Ovary (tissue), 9 donors: ENCODE data around the gene IFT25. TPM values are rescaled to one million over a fixed set of nuclear protein-coding genes. Genes with fewer than 3 reads are reported as not detected.

Experiments
- DNase-seq, 5 donors: peaks; one replicate each; pipeline ENCODE4 v3.0.0-alpha.2; 2019 to 2020
- H3K27ac ChIP-seq, 2 donors: fragments of 200-600 bp; one replicate each; pipeline versions ENCODE4 v1.5.1 to v1.8.0; 2019 to 2022
- H3K27me3 ChIP-seq: fragments of 200-600 bp; one replicate; pipeline ENCODE4 v1.8.0; 2022
- H3K36me3 ChIP-seq: fragments of 200-600 bp; sonication (generic); one replicate; pipeline ENCODE4 v1.5.1; 2019
- H3K4me1 ChIP-seq: one replicate; pipeline ENCODE4 v1.8.1; 2013; ENCODE audit warnings: mild to moderate bottlenecking, moderate library complexity; ENCODE audit not compliant: insufficient read depth
- H3K4me3 ChIP-seq: fragments of 200-600 bp; sonication (generic); one replicate; pipeline ENCODE4 v1.5.1; 2017
- H3K9me3 ChIP-seq, 2 donors: fragments of 200-600 bp in 1 of 2; sonication (generic) in 1 of 2; one replicate each; pipeline versions ENCODE4 v1.5.1 to v1.8.1; 2013 to 2019; ENCODE audit warnings: mild to moderate bottlenecking in 1 of 2, moderate library complexity in 1 of 2
- EP300 ChIP-seq: sonication (generic); formaldehyde crosslinking; IDR thresholded peaks from one replicate; pipeline ENCODE4 v1.6.1; 2017; ENCODE audit warnings: antibody characterized with exemption
- POLR2A ChIP-seq: fragments of 450-650 bp; IDR thresholded peaks from one replicate; pipeline ENCODE4 v1.6.1; 2017; ENCODE audit warnings: antibody characterized with exemption, mild to moderate bottlenecking, moderate library complexity
- WGBS, 3 donors: extraction: QIAGEN DNeasy Blood & Tissue Kit in 1 of 3; methylation state at CpG; one replicate each; pipeline versions ENCODE4 v1.1.5 to v1.1.7; 2013 to 2017; 5-methylcytosine and 5-hydroxymethylcytosine counted together
- intact Hi-C, 4 donors: fragments of 100-400 bp; cut with DNase I; formaldehyde crosslinking; loops; one replicate each; pipeline versions ENCODE4 v1.11.0 to v1.15.1; 2022 to 2023
- polyA plus RNA-seq, 2 donors: library from polyadenylated mRNA; stranded (reverse); fragments of 200-250 nt in 1 of 2; fragments of 350-450 nt in 1 of 2; fragmentation: Illumina TruSeq in 1 of 2; extraction: RNeasy Lipid Tissue Mini Kit (QIAGEN cat#74804) in 1 of 2; gene quantifications; one replicate each; pipeline ENCODE4 v1.2.3, GENCODE V29; 2013 to 2014
- total RNA-seq, 7 donors: library from RNA; depleted of rRNA in 2 of 7; stranded (reverse); fragments of >200 nt in 2 of 7; fragmentation: NEBNext Ultra II Directional in 3 of 7; extraction: Animal tissue kit (Norgen Biotek cat#: 25700) in 3 of 7; gene quantifications; one replicate each; pipeline versions ENCODE4 v1.1.0 to v1.2.4, GENCODE V29; 2016 to 2023
- TF ChIP-seq, protein P1 (sequence below), 3 donors: fragments of 450-650 bp in 2 of 3; fragments of 200-600 bp in 1 of 3; IDR thresholded peaks; one replicate each; pipeline versions ENCODE4 v1.5.1 to v1.8.0; 2016 to 2022; ENCODE audit warnings: antibody characterized with exemption in 3 of 3, mild to moderate bottlenecking in 1 of 3
- donor health status: DM: no; HTN: no; CAD: no; lungs with moderate emphysema.
- donor health status: DM: no; HTN: no; CAD: no.
- donor health status: Bipolar disorder and iron deficiency.
- donor health status: DM: yes; HTN: yes; CAD: no.
- donor health status: DM: no; HTN: no; CAD: no.
- donor health status: DM: yes; HTN: yes; CAD: no.

IFT25 gene
- total and polyA plus RNA-seq, 9 donors, result 24.2 to 39.4 (median 28.5) TPM

DNA sequence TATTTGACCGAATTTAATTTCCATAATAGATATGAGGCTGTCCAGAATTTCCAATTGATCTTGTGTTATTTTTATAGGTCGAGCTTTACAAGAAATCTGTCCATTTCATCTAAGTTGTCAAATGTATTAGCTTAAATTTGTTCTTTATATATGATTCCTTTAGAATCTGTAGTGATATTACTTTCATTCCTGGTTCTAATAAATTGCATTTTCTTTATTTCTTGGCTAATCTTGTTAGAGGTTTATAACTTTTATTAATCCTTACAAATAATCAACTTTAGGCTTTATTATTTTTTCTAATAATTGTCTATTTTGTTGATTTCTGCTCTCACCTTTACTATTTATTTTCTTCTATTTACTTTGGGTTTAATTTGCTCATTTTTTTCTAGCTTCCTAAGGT, 14.0 kb downstream of the IFT25 start:
- WGBS, 3 donors, result 97 to 98% (median 98%) methylated on average over 2 of the region's 2 CpGs
- DNase-seq, result no peak

DNA sequence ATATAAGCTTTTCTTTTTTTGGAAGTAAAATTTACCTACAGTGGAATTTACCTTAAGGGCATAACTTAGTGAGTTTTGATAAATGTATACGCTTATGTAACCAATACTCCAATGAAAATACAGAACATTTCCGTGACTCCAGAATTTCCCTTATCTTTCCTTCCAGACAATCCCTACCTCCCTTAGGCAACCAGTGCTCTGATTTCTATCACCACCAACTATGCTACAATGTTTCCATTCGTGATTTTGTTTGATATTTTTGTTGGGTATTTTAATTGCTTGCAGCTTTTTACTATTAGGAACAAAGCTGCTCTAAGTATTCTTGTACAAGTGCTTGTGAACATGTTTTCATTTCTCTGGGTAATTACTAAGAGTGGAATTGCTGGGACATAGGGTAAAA, 14.6 kb downstream of the IFT25 start:
- Histone ChIP-seq H3K27me3 (no peaks in the 10 kb centered on the region), H3K27ac (no peak overlapping the region), H3K4me3 (no peak overlapping the region), H3K4me1 (no peaks in the 10 kb centered on the region), H3K36me3 (no peaks in the 10 kb centered on the region), H3K9me3 (no peaks in the 10 kb centered on the region)
- DNase-seq, result no peak
- no peak for TF ChIP-seq POLR2A
- TF ChIP-seq, protein P1, sequence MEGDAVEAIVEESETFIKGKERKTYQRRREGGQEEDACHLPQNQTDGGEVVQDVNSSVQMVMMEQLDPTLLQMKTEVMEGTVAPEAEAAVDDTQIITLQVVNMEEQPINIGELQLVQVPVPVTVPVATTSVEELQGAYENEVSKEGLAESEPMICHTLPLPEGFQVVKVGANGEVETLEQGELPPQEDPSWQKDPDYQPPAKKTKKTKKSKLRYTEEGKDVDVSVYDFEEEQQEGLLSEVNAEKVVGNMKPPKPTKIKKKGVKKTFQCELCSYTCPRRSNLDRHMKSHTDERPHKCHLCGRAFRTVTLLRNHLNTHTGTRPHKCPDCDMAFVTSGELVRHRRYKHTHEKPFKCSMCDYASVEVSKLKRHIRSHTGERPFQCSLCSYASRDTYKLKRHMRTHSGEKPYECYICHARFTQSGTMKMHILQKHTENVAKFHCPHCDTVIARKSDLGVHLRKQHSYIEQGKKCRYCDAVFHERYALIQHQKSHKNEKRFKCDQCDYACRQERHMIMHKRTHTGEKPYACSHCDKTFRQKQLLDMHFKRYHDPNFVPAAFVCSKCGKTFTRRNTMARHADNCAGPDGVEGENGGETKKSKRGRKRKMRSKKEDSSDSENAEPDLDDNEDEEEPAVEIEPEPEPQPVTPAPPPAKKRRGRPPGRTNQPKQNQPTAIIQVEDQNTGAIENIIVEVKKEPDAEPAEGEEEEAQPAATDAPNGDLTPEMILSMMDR (IDR thresholded peaks at IDR 0.05), result no peak
- no peak for TF ChIP-seq EP300
- WGBS, 3 donors, result 93 to 96% (median 94%) methylated on average over 3 of the region's 3 CpGs
- intact Hi-C loops, result no loop called here

More for the DNA sequence above, 14.0 kb downstream of the IFT25 start:
- no peaks in the 10 kb centered on the region for H3K27me3 ChIP-seq
- intact Hi-C loops, result no loop called here
- no peaks in the 10 kb centered on the region for H3K36me3 ChIP-seq
- H3K4me3 ChIP-seq, result no peak overlapping the region
- no peaks in the 10 kb centered on the region for H3K4me1 ChIP-seq
- H3K9me3 ChIP-seq, result no peaks in the 10 kb centered on the region
- no peak overlapping the region for H3K27ac ChIP-seq
- TF ChIP-seq, protein P1 (IDR thresholded peaks at IDR 0.05), result no peak
- no peak for TF ChIP-seq EP300
- no peak for TF ChIP-seq POLR2A

DNA sequence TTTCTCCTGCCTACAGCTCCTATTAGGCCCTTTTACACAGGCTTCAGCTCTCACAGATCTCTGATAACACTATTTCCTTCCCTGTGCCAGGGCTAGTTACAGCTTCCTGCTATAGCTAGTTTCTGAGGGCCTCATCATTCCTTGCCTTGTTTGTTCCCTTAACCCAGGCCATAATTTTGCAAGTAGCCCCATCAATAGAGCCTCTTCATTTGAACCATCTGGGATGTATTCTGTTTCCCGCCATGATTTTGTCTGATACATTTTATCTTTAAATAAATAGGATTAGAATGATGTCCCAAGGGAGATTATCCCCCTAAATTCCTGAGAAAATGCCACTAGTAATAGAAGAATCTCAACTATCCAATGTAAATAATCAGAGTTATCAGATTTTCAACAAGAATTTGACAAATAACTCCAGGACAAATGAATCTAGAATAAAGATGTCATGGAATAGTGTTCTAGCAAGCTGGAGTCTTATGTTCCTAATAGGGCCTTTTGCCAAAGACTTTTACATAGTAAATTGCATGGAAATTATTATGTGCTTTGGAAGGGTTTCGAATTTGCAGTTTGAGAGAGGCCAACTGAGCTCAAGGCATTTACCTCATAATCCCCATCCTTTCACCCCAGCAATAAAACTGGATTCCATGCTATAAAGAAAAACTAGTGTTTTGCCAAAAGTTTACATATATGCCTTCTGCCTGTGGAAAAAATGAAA, 16.1 kb downstream of the IFT25 start:
- no peak overlapping the region for H3K27ac ChIP-seq
- H3K4me3 ChIP-seq, result no peak overlapping the region
- TF ChIP-seq EP300, result no peak
- TF ChIP-seq, protein P1 (IDR thresholded peaks at IDR 0.05), result no peak
- TF ChIP-seq POLR2A, result no peak
- intact Hi-C loops, result no loop called here
- H3K27me3 ChIP-seq, result no peaks in the 10 kb centered on the region
- no peak for DNase-seq
- no peaks in the 10 kb centered on the region for H3K9me3 ChIP-seq
- H3K4me1 ChIP-seq, result no peaks in the 10 kb centered on the region
- H3K36me3 ChIP-seq, result no peaks in the 10 kb centered on the region
- 89 to 97% (median 91%) methylated on average over 2 of the region's 2 CpGs for WGBS, 3 donors

DNA sequence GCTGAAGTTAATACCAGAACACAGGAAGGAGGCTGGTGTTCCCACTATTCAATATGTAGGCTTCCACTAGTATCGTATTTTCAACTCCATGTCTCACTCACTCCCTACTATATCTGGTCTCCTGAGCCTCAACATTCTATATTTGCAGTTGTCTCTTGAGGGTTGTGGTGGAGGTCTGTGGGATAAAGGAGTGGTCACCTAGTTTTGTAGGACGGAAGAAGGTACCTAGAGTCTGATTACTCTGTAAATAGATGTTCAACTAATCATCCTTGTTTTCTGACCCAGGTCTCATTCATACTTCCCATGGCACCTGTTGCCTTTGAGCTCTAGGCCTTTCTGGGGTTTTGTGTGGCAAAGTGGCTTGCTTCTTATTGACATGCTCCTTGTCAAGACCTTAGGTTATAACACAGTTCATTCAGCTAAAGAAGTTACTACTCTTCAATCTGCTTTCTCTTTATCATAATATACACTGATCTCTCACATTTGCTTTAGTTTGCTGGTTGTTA, 18.1 kb downstream of the IFT25 start:
- no peak overlapping the region for H3K4me3 ChIP-seq
- no peaks in the 10 kb centered on the region for H3K4me1 ChIP-seq
- no peaks in the 10 kb centered on the region for H3K36me3 ChIP-seq
- no peaks in the 10 kb centered on the region for H3K27me3 ChIP-seq
- TF ChIP-seq, protein P1 (IDR thresholded peaks at IDR 0.05), result no peak
- TF ChIP-seq POLR2A (no peak), EP300 (no peak)
- intact Hi-C loops, result no loop called here
- H3K9me3 ChIP-seq, result no peaks in the 10 kb centered on the region
- DNase-seq, result no peak
- 95 to 98% (median 96%) methylated on average over 2 of the region's 2 CpGs for WGBS, 3 donors
- H3K27ac ChIP-seq, result no peak overlapping the region
